Mucosa of rectum (tissue), 2 donors: ENCODE measurements around the gene FAM240A.

ENCODE experiments used
- H3K27ac ChIP-seq, 2 donors: one replicate each; pipeline ENCODE4 v1.7.0; 2013; ENCODE audit warnings: inconsistent platforms in 2 of 2, low read depth in 2 of 2, low read length in 2 of 2
- H3K27me3 ChIP-seq, 2 donors: one replicate each; pipeline ENCODE4 v1.7.0; 2013; ENCODE audit warnings: low read length in 2 of 2; ENCODE audit not compliant: control insufficient read depth in 2 of 2, insufficient read depth in 2 of 2
- H3K36me3 ChIP-seq, 2 donors: one replicate each; pipeline ENCODE4 v1.7.0; 2013; ENCODE audit warnings: low read length in 2 of 2; ENCODE audit not compliant: control insufficient read depth in 2 of 2, insufficient read depth in 2 of 2
- H3K4me1 ChIP-seq, 2 donors: one replicate each; pipeline ENCODE4 v1.7.0; 2013; ENCODE audit warnings: low read length in 2 of 2, mild to moderate bottlenecking in 1 of 2; ENCODE audit not compliant: control insufficient read depth in 2 of 2, insufficient read depth in 2 of 2
- H3K4me3 ChIP-seq, 2 donors: one replicate each; pipeline ENCODE4 v1.7.0; 2013; ENCODE audit warnings: low read length in 2 of 2
- H3K9ac ChIP-seq, 2 donors: one replicate each; pipeline ENCODE4 v1.7.0; 2013; ENCODE audit warnings: low read length in 2 of 2, low read depth in 1 of 2, mild to moderate bottlenecking in 1 of 2
- H3K9me3 ChIP-seq, 2 donors: one replicate each; pipeline ENCODE4 v1.7.0; 2013; ENCODE audit warnings: low read length in 2 of 2; ENCODE audit not compliant: control insufficient read depth in 2 of 2
- donor health status: healthy.
- donor health status: Normal muscosa, but diverticular disease.

The FAM240A gene

DNA sequence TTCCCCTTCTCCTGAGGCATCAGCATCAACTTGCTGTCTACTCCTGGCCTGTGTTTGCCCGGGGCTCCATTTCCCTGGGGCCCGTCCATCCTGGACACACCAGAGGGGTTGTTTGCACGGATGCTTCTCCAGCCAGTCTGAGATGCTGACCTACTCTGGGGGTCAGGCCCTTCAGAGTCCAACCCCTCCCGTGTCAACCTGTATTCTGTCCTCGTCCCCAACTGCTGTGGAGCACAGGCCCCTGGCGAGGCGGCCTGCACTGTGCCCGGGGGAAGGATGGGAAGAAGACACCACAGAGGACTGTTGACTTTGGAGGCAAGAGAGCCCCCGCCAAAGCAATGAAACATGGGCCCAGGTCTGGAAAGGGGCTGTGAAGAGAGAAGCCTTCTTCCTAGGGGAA lies 55.3 kb downstream of the FAM240A start:
- peaks cover 4 to 8% of the 10 kb centered on the region in 2 donors for H3K36me3 ChIP-seq
- H3K9me3 ChIP-seq: no peaks in the 10 kb centered on the region
- no peaks in the 10 kb centered on the region for H3K4me1 ChIP-seq
- H3K4me3 ChIP-seq: no peak overlapping the region
- H3K9ac ChIP-seq: no peak overlapping the region
- H3K27me3 ChIP-seq: no peaks in the 10 kb centered on the region
- no peak overlapping the region for H3K27ac ChIP-seq

DNA sequence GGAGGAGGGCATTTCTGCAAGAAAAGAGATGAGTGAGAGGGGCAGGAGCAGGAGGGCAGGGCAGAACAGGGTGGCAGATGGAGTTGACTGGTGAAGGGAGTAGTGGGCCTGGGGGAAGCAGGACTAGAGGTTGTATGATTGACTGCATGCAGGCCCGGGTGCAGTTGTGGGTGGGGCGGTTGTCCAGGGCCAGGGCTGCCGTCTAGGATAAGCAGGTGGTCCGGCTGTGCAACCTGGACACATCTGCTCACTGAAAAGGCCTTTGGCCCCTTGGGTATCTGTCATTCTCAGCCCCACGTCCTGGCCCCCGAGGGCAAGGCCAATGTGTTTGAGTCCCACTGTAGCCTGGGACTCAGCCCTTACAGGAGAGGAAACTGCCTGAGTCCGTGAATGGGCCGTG lies 55.8 kb downstream of the FAM240A start:
- Histone ChIP-seq H3K27me3 (no peaks in the 10 kb centered on the region), H3K4me3 (no peak overlapping the region), H3K4me1 (no peaks in the 10 kb centered on the region), H3K27ac (no peak overlapping the region), H3K9ac (no peak overlapping the region), H3K9me3 (no peaks in the 10 kb centered on the region), H3K36me3 (peaks cover 4 to 8% of the 10 kb centered on the region in 2 donors)

DNA sequence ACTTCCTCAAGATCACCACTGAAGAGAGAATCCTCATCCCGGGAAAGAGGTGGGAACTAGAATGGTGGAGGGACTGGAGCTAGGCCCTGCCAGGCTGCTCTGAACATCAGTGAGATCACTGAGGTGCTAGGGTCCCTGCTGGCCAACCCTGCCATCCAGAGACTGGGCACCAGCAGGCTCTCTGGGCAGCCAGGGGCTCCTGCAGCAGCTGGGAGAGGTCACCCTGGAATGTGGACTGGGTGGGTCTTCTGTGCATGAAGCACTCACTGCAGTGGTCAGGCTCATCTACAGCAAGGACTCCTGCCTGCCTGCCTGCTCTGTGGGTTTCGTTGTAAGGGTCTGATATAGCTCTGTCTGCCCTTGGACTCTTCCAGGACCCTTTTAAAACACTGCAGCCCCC lies 56.3 kb downstream of the FAM240A start:
- no peaks in the 10 kb centered on the region for H3K4me1 ChIP-seq
- H3K9me3 ChIP-seq: no peaks in the 10 kb centered on the region
- H3K4me3 ChIP-seq: no peak overlapping the region
- H3K36me3 ChIP-seq: peaks cover 4 to 9% of the 10 kb centered on the region in 2 donors
- no peak overlapping the region for H3K9ac ChIP-seq
- no peak overlapping the region for H3K27ac ChIP-seq
- H3K27me3 ChIP-seq: no peaks in the 10 kb centered on the region

DNA sequence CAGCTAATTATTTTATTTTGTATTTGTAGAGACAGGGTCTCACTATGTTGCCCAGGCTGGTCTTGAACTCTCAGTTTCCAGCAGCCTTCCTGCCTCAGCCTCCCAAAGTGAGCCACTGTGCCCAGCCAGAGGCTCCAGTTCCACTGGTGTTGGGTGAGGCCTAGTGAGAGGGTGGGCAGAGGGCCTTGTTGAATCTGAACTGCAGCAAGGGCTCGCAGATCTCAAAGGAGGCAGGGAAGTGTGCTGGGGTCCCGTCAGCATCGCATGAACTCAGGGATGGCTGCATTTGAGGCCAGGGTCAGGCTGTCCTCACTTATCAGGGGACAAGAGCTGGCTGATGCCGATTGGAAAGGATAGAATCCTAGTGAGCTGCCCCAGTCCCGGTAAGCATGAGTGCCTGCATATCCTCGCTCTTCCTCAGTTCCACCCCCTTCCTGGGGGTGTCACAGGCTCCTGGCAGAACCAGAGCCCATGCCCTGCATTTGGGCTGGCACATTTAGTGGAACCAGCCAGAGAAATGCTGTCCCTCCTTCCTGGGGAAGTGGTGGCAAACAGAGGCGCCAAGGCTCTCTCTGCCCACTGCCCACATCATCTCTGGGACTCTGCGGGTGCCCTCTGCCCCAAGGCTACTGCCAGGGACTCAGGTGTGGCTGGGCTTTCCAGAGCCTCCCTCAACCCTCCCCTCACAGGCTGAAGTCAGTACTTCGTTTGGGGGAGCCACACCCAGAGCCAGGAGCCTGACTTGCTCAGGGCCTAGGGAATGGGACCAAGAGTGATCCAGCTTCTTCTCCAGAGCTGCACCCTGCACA lies 57.1 kb downstream of the FAM240A start:
- no peak overlapping the region for H3K27ac ChIP-seq
- H3K9ac ChIP-seq: no peak overlapping the region
- H3K4me3 ChIP-seq: no peak overlapping the region
- H3K9me3 ChIP-seq: no peaks in the 10 kb centered on the region
- no peaks in the 10 kb centered on the region for H3K4me1 ChIP-seq
- H3K36me3 ChIP-seq: peaks cover 4 to 14% of the 10 kb centered on the region in 2 donors
- H3K27me3 ChIP-seq: no peaks in the 10 kb centered on the region

DNA sequence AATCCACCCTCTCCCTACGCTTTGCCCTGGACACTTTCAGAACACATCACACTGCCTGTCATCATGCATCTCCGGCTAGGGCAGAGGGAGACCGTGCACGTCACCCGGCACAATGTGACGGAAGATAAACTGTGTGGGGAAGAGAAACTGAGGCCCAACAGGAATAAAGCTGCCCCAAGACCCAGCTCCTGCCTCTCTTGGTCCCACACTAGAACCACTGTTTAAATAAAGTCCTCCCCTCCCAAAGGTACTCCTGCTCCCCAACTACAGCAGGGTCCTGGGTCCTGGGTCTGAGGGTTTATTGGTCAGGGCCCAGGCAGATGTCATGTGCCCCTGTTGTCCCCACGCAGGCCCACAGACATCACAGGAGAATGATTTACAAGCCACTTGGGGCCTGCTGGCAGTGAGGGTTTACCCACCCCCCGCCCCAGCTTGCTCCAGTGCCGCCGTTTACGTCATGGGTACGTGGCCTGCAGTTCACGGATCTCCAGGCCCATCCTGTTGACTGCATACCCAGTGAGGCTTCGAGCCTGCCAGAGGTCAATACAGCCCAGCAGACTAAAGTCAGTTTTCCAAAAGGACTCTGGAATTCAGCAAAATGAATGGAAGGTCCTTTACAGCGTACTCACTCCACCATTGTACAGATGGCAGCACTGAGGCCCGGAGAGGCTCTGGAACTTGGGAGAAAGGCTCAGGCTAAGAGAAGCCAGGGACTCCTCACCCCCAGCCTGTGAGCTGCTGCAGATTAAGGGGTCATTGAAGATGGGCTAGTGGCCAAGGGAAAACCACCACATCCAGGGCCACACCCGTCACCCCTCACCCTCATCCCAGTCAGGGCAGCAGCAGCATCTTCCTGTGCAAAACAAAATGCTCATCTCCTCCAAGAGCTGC lies 57.9 kb downstream of the FAM240A start:
- no peaks in the 10 kb centered on the region for H3K9me3 ChIP-seq
- no peaks in the 10 kb centered on the region for H3K27me3 ChIP-seq
- no peaks in the 10 kb centered on the region for H3K4me1 ChIP-seq
- no peak overlapping the region for H3K27ac ChIP-seq
- no peak overlapping the region for H3K9ac ChIP-seq
- peaks cover 6 to 14% of the 10 kb centered on the region in 2 donors for H3K36me3 ChIP-seq
- H3K4me3 ChIP-seq: no peak overlapping the region

DNA sequence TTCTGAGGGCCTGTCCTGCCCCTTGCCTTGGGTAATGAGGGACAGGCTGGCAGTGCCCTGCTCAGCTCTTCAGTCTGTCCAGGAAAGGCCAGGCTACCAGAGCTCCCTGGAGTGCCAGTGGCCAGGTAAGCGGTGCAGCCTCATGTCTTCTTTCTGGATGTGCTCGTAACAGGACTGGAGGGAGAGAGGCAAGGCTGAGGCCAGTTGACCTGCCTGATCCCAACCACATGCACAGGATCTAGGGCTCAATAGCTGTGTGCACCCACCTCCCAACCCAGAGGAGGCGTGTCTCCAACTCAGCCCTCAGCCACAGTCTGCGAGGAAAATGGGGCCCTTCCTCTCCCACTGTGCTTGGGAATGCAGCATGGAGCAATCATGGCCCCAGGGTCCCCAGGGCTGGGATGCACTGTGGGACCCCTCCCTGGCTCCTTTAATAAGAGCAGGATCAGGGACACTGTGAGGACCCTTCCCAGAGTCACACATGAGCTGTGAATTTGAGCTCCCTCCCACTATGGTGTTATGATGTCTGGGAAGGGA lies 58.6 kb downstream of the FAM240A start:
- H3K9ac ChIP-seq: no peak overlapping the region
- no peak overlapping the region for H3K27ac ChIP-seq
- peaks cover 6 to 14% of the 10 kb centered on the region in 2 donors for H3K36me3 ChIP-seq
- no peaks in the 10 kb centered on the region for H3K27me3 ChIP-seq
- no peak overlapping the region for H3K4me3 ChIP-seq
- H3K9me3 ChIP-seq: no peaks in the 10 kb centered on the region
- H3K4me1 ChIP-seq: no peaks in the 10 kb centered on the region

DNA sequence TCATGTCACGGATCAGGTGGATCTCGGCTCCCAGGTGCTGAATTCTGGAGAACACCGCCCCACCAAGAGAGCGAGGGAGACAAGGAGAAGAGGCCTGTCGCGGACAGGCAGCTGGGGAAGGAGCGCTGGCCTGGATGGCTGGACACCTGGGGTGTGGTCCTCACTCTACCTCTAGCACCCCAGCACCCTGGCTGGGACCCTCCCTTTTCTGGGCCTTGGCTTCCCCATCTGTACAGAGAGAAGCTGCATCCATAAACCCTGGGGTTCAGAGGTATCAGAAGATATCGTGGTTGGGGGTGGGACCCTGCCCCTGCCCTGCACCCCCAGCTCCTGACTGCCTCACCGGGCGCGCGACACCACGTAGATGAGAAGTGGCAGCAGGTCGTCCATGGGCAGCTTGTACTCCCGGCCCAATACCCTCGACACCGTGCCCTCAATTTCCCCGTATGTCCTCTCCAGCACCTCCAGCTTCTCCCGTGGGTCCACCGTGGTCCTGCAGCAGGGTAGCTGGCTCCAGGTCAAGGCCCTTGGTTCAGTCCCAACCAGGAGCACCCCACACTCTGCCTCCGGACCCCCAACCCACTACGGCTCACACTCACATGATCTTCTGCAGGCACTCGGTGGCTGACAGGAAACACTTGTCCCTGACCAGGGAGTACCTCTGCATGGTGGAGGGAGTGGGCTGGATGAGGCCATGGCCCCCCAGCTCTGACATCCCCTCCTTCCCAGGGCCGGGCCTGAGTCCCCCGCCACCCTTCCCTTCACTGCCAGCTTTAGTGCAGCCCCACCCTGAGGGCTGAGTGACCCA lies 59.4 kb downstream of the FAM240A start:
- no peaks in the 10 kb centered on the region for H3K27me3 ChIP-seq
- H3K4me1 ChIP-seq: no peaks in the 10 kb centered on the region
- H3K9ac ChIP-seq: no peak overlapping the region
- no peaks in the 10 kb centered on the region for H3K9me3 ChIP-seq
- H3K36me3 ChIP-seq: peaks cover 6 to 14% of the 10 kb centered on the region in 2 donors
- no peak overlapping the region for H3K27ac ChIP-seq
- no peak overlapping the region for H3K4me3 ChIP-seq

DNA sequence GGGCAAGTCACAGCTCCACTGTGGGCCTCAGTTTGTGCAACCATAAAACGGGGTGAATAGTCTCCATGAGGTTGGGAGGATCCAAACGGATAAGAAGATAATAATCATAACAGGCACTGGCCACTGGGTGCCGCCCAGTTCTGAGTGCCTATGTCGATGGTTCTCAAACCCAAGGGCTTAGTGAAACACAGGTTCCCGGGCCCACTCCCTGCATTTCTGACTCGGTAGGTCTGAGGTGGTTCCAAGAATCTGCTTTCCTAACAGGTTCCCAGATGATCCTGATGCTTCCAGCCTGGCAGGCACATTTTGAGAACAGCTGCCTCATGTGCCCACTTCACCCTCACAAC lies 60.0 kb downstream of the FAM240A start:
- Histone ChIP-seq H3K36me3 (peaks cover 8 to 14% of the 10 kb centered on the region in 2 donors), H3K9ac (no peak overlapping the region), H3K27ac (no peak overlapping the region)

DNA sequence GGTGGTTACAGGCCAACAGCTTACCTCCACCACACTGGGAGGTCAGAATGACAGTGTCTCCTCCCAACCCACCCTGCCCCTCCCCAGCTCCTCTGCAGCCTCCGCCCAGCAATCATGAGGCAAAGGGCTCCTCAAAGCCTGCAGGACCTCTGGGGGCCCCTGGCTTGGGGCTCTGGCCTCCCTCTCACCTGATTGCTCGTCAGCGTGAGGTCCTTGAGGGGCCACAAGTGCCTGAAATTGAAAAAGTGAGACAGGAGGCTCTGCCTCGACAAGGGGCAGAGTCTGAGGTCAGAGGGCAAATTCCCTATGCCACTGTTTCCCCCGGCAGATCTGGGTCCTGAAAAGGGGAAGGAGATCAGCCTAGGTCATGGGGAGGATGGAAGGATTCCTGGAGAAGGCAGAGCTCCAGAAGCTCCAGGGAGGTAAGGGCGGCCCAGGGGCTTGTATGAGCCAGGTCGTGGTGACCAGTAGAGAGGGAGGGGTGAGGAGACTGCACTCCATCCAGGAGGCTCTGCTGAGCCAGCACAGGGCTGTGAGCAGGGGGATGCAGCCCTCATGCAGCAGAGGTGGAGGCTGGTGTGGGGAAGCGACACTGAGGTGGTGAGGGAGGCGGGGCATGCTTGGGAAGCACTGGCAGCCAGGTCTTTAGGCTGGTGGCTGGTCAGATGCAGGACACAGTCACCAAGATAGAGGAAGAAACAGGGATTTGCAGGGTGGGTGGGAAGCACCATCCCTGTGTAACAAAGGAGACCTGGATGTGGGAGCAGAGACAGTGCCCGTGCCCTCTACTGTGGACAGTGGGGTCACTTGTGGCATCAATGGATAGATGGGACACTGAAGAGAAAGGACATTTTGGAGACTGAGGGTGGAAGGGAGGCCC lies 61.1 kb downstream of the FAM240A start:
- peaks cover 10 to 14% of the 10 kb centered on the region in 2 donors for H3K36me3 ChIP-seq
- no peaks in the 10 kb centered on the region for H3K9me3 ChIP-seq
- no peaks in the 10 kb centered on the region for H3K27me3 ChIP-seq
- H3K9ac ChIP-seq: no peak overlapping the region
- no peak overlapping the region for H3K27ac ChIP-seq
- H3K4me1 ChIP-seq: peaks cover 0 to 3% of the 10 kb centered on the region in 2 donors
- no peak overlapping the region for H3K4me3 ChIP-seq

More for the DNA sequence above, 60.0 kb downstream of the FAM240A start:
- H3K4me3 ChIP-seq: no peak overlapping the region
- no peaks in the 10 kb centered on the region for H3K9me3 ChIP-seq
- H3K4me1 ChIP-seq: peaks cover 0 to 1% of the 10 kb centered on the region in 2 donors
- no peaks in the 10 kb centered on the region for H3K27me3 ChIP-seq
